HEK293 (cell line): Measurements from ENCODE around the gene MME.

Source experiments
- CTCF ChIA-PET: fragments of 350-600 bp; formaldehyde crosslinking; extraction: SDS; loops from one replicate; lab custom pipeline; 2021; ENCODE audit warnings: antibody characterized with exemption; lab: Yijun Ruan, JAX
- POLR2A ChIA-PET: fragments of 300-600 bp; formaldehyde crosslinking; extraction: SDS; loops from one replicate; lab custom pipeline; 2020; ENCODE audit warnings: antibody characterized with exemption, inconsistent platforms; lab: Yijun Ruan, JAX
- H3K27ac ChIP-seq: fragments of 200-500 bp; sonication (Bioruptor generic); 2 replicates; pipeline ENCODE4 v1.5.1; 2014; ENCODE audit warnings: low read depth, low read length, control low read depth, inconsistent platforms; ENCODE audit errors: extremely low read depth
- H3K36me3 ChIP-seq, 2 experiments: fragments of 200-500 bp in 1 of 2; sonication (Bioruptor generic) in 1 of 2; 1 replicate in 1 of 2; 2 replicates in 1 of 2; pipeline ENCODE4 v1.5.1; 2014 to 2017; ENCODE audit warnings: inconsistent platforms in 2 of 2, low read length in 2 of 2; ENCODE audit not compliant: control insufficient read depth in 2 of 2, insufficient read depth in 1 of 2
- H3K4me1 ChIP-seq: fragments of 200-500 bp; sonication (Bioruptor generic); 2 replicates; pipeline ENCODE4 v1.5.1; 2014; ENCODE audit warnings: mild to moderate bottlenecking, low read length, inconsistent platforms; ENCODE audit not compliant: control insufficient read depth, insufficient read depth
- H3K4me3 ChIP-seq: 2 replicates; pipeline ENCODE4 v1.5.1; 2011; ENCODE audit warnings: low read depth, mild to moderate bottlenecking, control low read depth, low read length, moderate library complexity
- H3K9me3 ChIP-seq: fragments of 200-500 bp; sonication (Bioruptor generic); 2 replicates; pipeline ENCODE4 v1.5.1; 2014; ENCODE audit warnings: low read depth, low read length, inconsistent platforms; ENCODE audit not compliant: control insufficient read depth, insufficient read depth
- HIC1 ChIP-seq: fragments of 450-650 bp; formaldehyde crosslinking; IDR thresholded peaks from 2 replicates; pipeline ENCODE4 v1.5.1; 2016; ENCODE audit warnings: missing biosample characterization, missing genetic modification characterization
- KLF16 ChIP-seq: fragments of 450-650 bp; formaldehyde crosslinking; IDR thresholded peaks from 2 replicates; pipeline ENCODE4 v1.5.1; 2017; ENCODE audit warnings: missing biosample characterization, missing genetic modification characterization
- KLF7 ChIP-seq: fragments of 450-650 bp; formaldehyde crosslinking; IDR thresholded peaks from 2 replicates; pipeline ENCODE4 v1.5.1; 2016; ENCODE audit warnings: missing biosample characterization, missing genetic modification characterization, borderline replicate concordance
- ZBTB21 ChIP-seq: fragments of 450-650 bp; formaldehyde crosslinking; IDR thresholded peaks from 2 replicates; pipeline ENCODE4 v1.5.1; 2017; ENCODE audit warnings: missing biosample characterization, missing genetic modification characterization
- ZBTB26 ChIP-seq: fragments of 450-650 bp; formaldehyde crosslinking; optimal IDR thresholded peaks from 2 replicates; pipeline ENCODE3; 2016; ENCODE audit warnings: missing biosample characterization, mild to moderate bottlenecking, missing genetic modification characterization
- ZBTB7A ChIP-seq: fragments of 450-650 bp; formaldehyde crosslinking; IDR thresholded peaks from 2 replicates; pipeline ENCODE4 v1.5.1; 2016; ENCODE audit warnings: low read depth, missing biosample characterization, missing genetic modification characterization
- ZFP3 ChIP-seq: fragments of 450-650 bp; formaldehyde crosslinking; IDR thresholded peaks from 2 replicates; pipeline ENCODE4 v1.5.1; 2016; ENCODE audit warnings: low read depth, missing biosample characterization, missing genetic modification characterization
- ZIC2 ChIP-seq: fragments of 450-650 bp; formaldehyde crosslinking; IDR thresholded peaks from 2 replicates; pipeline ENCODE4 v1.5.1; 2016; ENCODE audit warnings: missing biosample characterization, missing genetic modification characterization
- ZNF148 ChIP-seq: fragments of 450-650 bp; formaldehyde crosslinking; IDR thresholded peaks from 2 replicates; pipeline ENCODE4 v1.5.0; 2017; ENCODE audit warnings: missing biosample characterization, missing genetic modification characterization, borderline replicate concordance
- ZNF18 ChIP-seq: fragments of 450-650 bp; formaldehyde crosslinking; IDR thresholded peaks from 2 replicates; pipeline ENCODE4 v1.5.1; 2016; ENCODE audit warnings: missing biosample characterization, missing genetic modification characterization
- ZNF214 ChIP-seq: fragments of 450-650 bp; formaldehyde crosslinking; IDR thresholded peaks from 2 replicates; pipeline ENCODE4 v1.5.1; 2017; ENCODE audit warnings: missing biosample characterization, mild to moderate bottlenecking, missing genetic modification characterization, borderline replicate concordance
- ZNF239 ChIP-seq: fragments of 450-650 bp; formaldehyde crosslinking; IDR thresholded peaks from 2 replicates; pipeline ENCODE4 v1.5.1; 2016; ENCODE audit warnings: missing biosample characterization, missing genetic modification characterization
- ZNF37A ChIP-seq: fragments of 450-650 bp; IDR thresholded peaks from 2 replicates; pipeline ENCODE4 v1.5.1; 2018; ENCODE audit warnings: missing biosample characterization, missing genetic modification characterization
- ZNF423 ChIP-seq: fragments of 450-650 bp; formaldehyde crosslinking; IDR thresholded peaks from 2 replicates; pipeline ENCODE4 v1.5.1; 2016; ENCODE audit warnings: missing biosample characterization, missing genetic modification characterization
- ZNF48 ChIP-seq: fragments of 450-650 bp; formaldehyde crosslinking; IDR thresholded peaks from 2 replicates; pipeline ENCODE4 v1.5.1; 2016; ENCODE audit warnings: missing biosample characterization, missing genetic modification characterization
- ZNF623 ChIP-seq: fragments of 450-650 bp; formaldehyde crosslinking; IDR thresholded peaks from 2 replicates; pipeline ENCODE4 v1.5.1; 2016; ENCODE audit warnings: missing biosample characterization, missing genetic modification characterization
- ZSCAN4 ChIP-seq: fragments of 450-650 bp; formaldehyde crosslinking; IDR thresholded peaks from 2 replicates; pipeline ENCODE4 v1.5.1; 2017; ENCODE audit warnings: missing biosample characterization, missing genetic modification characterization

MME gene

GRCh38 chr3:155229086-155229485, 149.0 kb downstream of the MME start:
- no peak overlapping the region for H3K4me3 ChIP-seq
- TF ChIP-seq HIC1 (tag by site-specific recombination) (no peak), ZNF423 (tag by site-specific recombination) (no peak)
- TF ChIP-seq, all 188 proteins: peak for 0
- Histone ChIP-seq H3K4me1 (no peaks in the 10 kb centered on the region), H3K9me3 (no peaks in the 10 kb centered on the region), H3K27ac (no peak overlapping the region), H3K36me3 (no peaks in the 10 kb centered on the region)
- POLR2A ChIA-PET, result no interaction called here
- CTCF ChIA-PET, result no interaction called here

- no peak for TF ChIP-seq ZBTB21
- no peak for TF ChIP-seq ZFP3 (tag by site-specific recombination)
- TF ChIP-seq ZNF37A (tag by site-specific recombination), result no peak
- TF ChIP-seq KLF7 (tag by site-specific recombination), result no peak
- TF ChIP-seq ZIC2 (tag by site-specific recombination), result no peak
- no peak for TF ChIP-seq ZSCAN4 (tag by site-specific recombination)
- no peak for TF ChIP-seq ZNF148 (tag by site-specific recombination)
- no peak for TF ChIP-seq ZNF18
- no peak for TF ChIP-seq ZNF48 (tag by site-specific recombination)
- TF ChIP-seq ZBTB7A (tag by site-specific recombination), result no peak
- TF ChIP-seq ZNF239, result no peak
- TF ChIP-seq ZNF214, result no peak
- no peak for TF ChIP-seq ZNF623 (tag by site-specific recombination)
- no peak for TF ChIP-seq HIC1 (tag by site-specific recombination)
- no peak for TF ChIP-seq ZBTB26 (tag by site-specific recombination)
- no peak for TF ChIP-seq KLF16
- H3K36me3 ChIP-seq, result no peaks in the 10 kb centered on the region
- no peaks in the 10 kb centered on the region for H3K9me3 ChIP-seq
- no peak overlapping the region for H3K27ac ChIP-seq
- ChIA-PET POLR2A (no interaction called here), CTCF (no interaction called here)
- no peaks in the 10 kb centered on the region for H3K4me1 ChIP-seq
- H3K4me3 ChIP-seq, result no peak overlapping the region
Observed at GRCh38 chr3:155230382-155230781, 150.3 kb downstream of the MME start.
